ENCODE data around the gene UBR7.

DNA sequence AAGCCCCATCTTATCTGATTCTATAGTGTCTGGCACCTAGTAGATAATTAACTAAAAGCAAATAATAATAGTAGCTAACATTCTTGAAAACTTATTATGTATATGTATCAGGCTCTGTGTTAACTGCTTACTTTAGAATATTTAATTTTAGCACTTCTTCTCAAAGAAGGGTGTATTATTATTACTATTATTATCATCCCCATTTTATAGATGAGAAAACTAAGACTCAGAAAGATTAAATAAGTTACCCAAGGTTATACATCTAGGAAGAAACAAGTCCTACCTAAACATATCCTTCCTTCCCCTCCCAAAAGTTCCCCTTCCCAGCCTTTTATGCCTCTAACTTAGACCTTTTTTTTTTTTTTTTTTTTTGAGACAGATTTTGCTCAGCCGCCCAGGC is 61.4 kb downstream of the UBR7 start:
- TF ChIP-seq, protein P1, sequence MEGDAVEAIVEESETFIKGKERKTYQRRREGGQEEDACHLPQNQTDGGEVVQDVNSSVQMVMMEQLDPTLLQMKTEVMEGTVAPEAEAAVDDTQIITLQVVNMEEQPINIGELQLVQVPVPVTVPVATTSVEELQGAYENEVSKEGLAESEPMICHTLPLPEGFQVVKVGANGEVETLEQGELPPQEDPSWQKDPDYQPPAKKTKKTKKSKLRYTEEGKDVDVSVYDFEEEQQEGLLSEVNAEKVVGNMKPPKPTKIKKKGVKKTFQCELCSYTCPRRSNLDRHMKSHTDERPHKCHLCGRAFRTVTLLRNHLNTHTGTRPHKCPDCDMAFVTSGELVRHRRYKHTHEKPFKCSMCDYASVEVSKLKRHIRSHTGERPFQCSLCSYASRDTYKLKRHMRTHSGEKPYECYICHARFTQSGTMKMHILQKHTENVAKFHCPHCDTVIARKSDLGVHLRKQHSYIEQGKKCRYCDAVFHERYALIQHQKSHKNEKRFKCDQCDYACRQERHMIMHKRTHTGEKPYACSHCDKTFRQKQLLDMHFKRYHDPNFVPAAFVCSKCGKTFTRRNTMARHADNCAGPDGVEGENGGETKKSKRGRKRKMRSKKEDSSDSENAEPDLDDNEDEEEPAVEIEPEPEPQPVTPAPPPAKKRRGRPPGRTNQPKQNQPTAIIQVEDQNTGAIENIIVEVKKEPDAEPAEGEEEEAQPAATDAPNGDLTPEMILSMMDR (IDR thresholded peaks at IDR 0.05; ENCODE audit: low read length): no peak
- TF ChIP-seq EZH2 (IDR thresholded peaks at IDR 0.05; ENCODE audit: borderline replicate concordance, low read length): no peak

Measured in OCI-LY1 (cell line).